Lung (tissue), 12 donors: ENCODE measurements around the gene ERFE. TPM values are rescaled to one million over a fixed set of nuclear protein-coding genes. Genes with fewer than 3 reads are reported as not detected.

Experiments
- ATAC-seq: fragments of 200-7000 bp; cut with Tn5 transposase; one replicate; pipeline ENCODE4 v1.9.1; 2020; ENCODE audit warnings: moderate number of reproducible peaks; ENCODE audit not compliant: insufficient read depth, low FRiP score
- DNase-seq, 3 donors: peaks; one replicate each; pipeline ENCODE4 v3.0.0-alpha.2; 2013 to 2017
- H3K27ac ChIP-seq, 2 donors: one replicate each; pipeline ENCODE4 v1.5.1; 2013; ENCODE audit warnings: mild to moderate bottlenecking in 2 of 2, moderate library complexity in 2 of 2, control low read depth in 1 of 2, inconsistent platforms in 1 of 2, low read depth in 1 of 2, low read length in 1 of 2
- H3K27me3 ChIP-seq, 3 donors: one replicate each; pipeline ENCODE4 v1.5.1; 2013; ENCODE audit warnings: low read length in 2 of 3; ENCODE audit not compliant: control insufficient read depth in 3 of 3, insufficient read depth in 3 of 3
- H3K36me3 ChIP-seq, 4 donors: one replicate each; pipeline ENCODE4 v1.5.1; 2013; ENCODE audit warnings: low read length in 4 of 4, mild to moderate bottlenecking in 1 of 4, moderate library complexity in 1 of 4; ENCODE audit not compliant: control insufficient read depth in 4 of 4, insufficient read depth in 4 of 4
- H3K4me1 ChIP-seq, 5 donors: one replicate each; pipeline ENCODE4 v1.5.1; 2013; ENCODE audit warnings: low read length in 5 of 5, mild to moderate bottlenecking in 2 of 5, moderate library complexity in 1 of 5; ENCODE audit not compliant: control insufficient read depth in 5 of 5, insufficient read depth in 5 of 5
- H3K4me3 ChIP-seq: one replicate; pipeline ENCODE4 v1.5.1; 2013; ENCODE audit warnings: mild to moderate bottlenecking, control low read depth, moderate library complexity
- H3K9ac ChIP-seq, 2 donors: one replicate each; pipeline ENCODE4 v1.5.1; 2013; ENCODE audit warnings: low read length in 2 of 2, control low read depth in 1 of 2; ENCODE audit not compliant: insufficient read depth in 1 of 2
- H3K9me3 ChIP-seq, 4 donors: one replicate each; pipeline ENCODE4 v1.5.1; 2013; ENCODE audit warnings: low read length in 3 of 4, mild to moderate bottlenecking in 1 of 4, moderate library complexity in 1 of 4; ENCODE audit not compliant: control insufficient read depth in 4 of 4, insufficient read depth in 3 of 4
- WGBS, 2 donors: extraction: QIAGEN DNeasy Blood & Tissue Kit; methylation state at CpG; one replicate each; pipeline ENCODE4 v1.1.7; 2013; 5-methylcytosine and 5-hydroxymethylcytosine counted together
- polyA plus RNA-seq, 2 donors: library from polyadenylated mRNA; stranded (reverse); fragments of 200-250 nt; gene quantifications; one replicate each; pipeline ENCODE4 v1.2.1, GENCODE V29; 2013
- total RNA-seq, 2 donors: library from RNA; depleted of rRNA in 1 of 2; stranded (reverse); fragments of >200 nt in 1 of 2; gene quantifications; one replicate each; pipeline ENCODE4 v1.2.1, GENCODE V29; 2014 to 2021
- TF ChIP-seq, protein P1 (sequence below): IDR thresholded peaks from 2 replicates; pipeline ENCODE4 v1.5.1; 2012; ENCODE audit warnings: mild to moderate bottlenecking; ENCODE audit errors: control extremely low read depth, extremely low read depth
- donor health status: control.
- donor health status: control.
- donor health status: Bipolar disorder and iron deficiency.
- donor health status: healthy.
- donor health status: DM: yes; HTN: yes; CAD: no.

The ERFE gene
- total and polyA plus RNA-seq, 4 donors: 0.52 to 0.54 (median 0.54) TPM; not detected in 1

DNA sequence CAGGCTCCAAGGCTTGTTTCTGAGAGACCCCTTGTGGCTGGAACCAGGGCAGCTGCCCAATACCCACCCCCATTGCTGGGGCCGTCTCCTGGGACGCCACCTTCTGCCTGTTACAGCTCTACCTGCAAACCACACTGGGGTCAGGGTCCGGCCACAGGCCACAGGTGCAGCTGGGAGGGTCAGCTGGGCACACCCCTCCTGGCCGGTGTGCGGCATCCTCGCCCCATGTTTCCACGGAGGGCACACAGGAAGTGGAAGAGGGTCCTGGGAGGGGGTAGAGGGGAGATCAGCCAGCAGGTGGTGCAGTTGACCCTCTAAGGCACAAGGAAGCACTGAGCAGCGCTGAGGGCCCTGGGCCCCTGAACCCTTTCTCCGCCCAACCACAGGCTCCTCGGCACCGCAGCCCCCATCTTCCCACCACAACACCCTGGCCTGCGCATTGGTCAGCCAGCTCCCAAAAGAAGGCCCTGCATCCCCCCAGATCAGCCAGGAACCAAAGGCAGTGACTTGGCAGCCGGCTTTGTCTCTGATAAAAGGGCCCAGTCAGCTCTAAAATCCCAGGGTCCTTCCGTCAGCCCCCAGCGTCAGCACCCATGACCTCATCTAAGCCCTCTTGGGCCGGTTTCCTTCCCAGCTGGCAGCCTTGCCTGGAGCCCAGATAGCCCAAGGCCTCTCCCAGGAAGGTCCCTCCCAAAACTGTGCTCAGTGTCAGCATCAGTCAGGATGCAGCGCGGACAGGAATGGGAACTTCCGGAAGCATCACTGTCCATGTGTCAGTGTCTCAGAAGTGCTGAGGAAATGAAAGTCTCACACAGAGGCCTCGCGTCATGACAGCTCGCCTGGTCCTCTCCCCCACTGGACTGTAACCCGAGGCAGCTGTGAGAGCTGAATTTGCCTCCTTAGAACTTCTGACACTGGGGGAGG, 1.7 kb downstream of the ERFE start:
- H3K27me3 ChIP-seq: peaks cover 0 to 19% (median 13%) of the 10 kb centered on the region in 3 donors
- WGBS, 2 donors: 46 to 52% methylated on average over 23 of the region's 23 CpGs
- no peaks in the 10 kb centered on the region for H3K36me3 ChIP-seq
- no peak overlapping the region for H3K4me3 ChIP-seq
- no peak overlapping the region for H3K27ac ChIP-seq
- peaks cover 0 to 22% (median 8%) of the 10 kb centered on the region in 5 donors for H3K4me1 ChIP-seq
- ATAC-seq: no peak
- H3K9ac ChIP-seq: no peak overlapping the region
- peak in 1 of 3 donors; percentile 36 for DNase-seq
- no peaks in the 10 kb centered on the region for H3K9me3 ChIP-seq
- TF ChIP-seq, protein P1, sequence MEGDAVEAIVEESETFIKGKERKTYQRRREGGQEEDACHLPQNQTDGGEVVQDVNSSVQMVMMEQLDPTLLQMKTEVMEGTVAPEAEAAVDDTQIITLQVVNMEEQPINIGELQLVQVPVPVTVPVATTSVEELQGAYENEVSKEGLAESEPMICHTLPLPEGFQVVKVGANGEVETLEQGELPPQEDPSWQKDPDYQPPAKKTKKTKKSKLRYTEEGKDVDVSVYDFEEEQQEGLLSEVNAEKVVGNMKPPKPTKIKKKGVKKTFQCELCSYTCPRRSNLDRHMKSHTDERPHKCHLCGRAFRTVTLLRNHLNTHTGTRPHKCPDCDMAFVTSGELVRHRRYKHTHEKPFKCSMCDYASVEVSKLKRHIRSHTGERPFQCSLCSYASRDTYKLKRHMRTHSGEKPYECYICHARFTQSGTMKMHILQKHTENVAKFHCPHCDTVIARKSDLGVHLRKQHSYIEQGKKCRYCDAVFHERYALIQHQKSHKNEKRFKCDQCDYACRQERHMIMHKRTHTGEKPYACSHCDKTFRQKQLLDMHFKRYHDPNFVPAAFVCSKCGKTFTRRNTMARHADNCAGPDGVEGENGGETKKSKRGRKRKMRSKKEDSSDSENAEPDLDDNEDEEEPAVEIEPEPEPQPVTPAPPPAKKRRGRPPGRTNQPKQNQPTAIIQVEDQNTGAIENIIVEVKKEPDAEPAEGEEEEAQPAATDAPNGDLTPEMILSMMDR: no peak

GRCh38 chr2:238161291-238162051, 2.7 kb downstream of the ERFE start:
- Histone ChIP-seq H3K4me3 (no peak overlapping the region), H3K27me3 (peaks cover 0 to 19% (median 13%) of the 10 kb centered on the region in 3 donors), H3K36me3 (no peaks in the 10 kb centered on the region), H3K9ac (no peak overlapping the region), H3K4me1 (peaks cover 0 to 17% (median 8%) of the 10 kb centered on the region in 5 donors), H3K27ac (no peak overlapping the region), H3K9me3 (no peaks in the 10 kb centered on the region)
- WGBS, 2 donors: 89 to 93% methylated on average over 20 to 21 of the region's 21 CpGs
- TF ChIP-seq, protein P1: no peak
- DNase-seq (no peak), ATAC-seq (no peak)

- Histone ChIP-seq H3K27ac (no peak overlapping the region), H3K9me3 (no peaks in the 10 kb centered on the region), H3K4me1 (peaks cover 0 to 17% (median 8%) of the 10 kb centered on the region in 5 donors), H3K27me3 (peaks cover 0 to 19% (median 13%) of the 10 kb centered on the region in 3 donors), H3K4me3 (no peak overlapping the region), H3K36me3 (peaks cover 0 to 6% (median 0%) of the 10 kb centered on the region in 4 donors), H3K9ac (no peak overlapping the region)
- ATAC-seq (no peak), DNase-seq (no peak)
- 84 to 89% methylated on average over 14 of the region's 14 CpGs for WGBS, 2 donors
- TF ChIP-seq, protein P1: no peak
Observed at GRCh38 chr2:238162251-238162845, 3.6 kb downstream of the ERFE start.
